Endothelial cell (in vitro differentiated cells): ENCODE data around the gene SPAG9. TPM values are rescaled to one million over a fixed set of nuclear protein-coding genes. Genes with fewer than 3 reads are reported as not detected.

Source experiments
- DNase-seq: peaks from one replicate; pipeline ENCODE4 v3.0.0; 2021; ENCODE audit warnings: low spot score
- H3K27ac Mint-ChIP-seq: one replicate; pipeline ENCODE4 v1.8.0; 2021; ENCODE audit warnings: mixed read lengths, inconsistent platforms; ENCODE audit not compliant: unreplicated experiment
- H3K27me3 Mint-ChIP-seq: one replicate; pipeline ENCODE4 v1.8.0; 2021; ENCODE audit warnings: mild to moderate bottlenecking, moderate library complexity, mixed read lengths, inconsistent platforms; ENCODE audit not compliant: unreplicated experiment
- H3K36me3 Mint-ChIP-seq: one replicate; pipeline ENCODE4 v1.8.0; 2021; ENCODE audit warnings: mild to moderate bottlenecking, low read depth, mixed read lengths, inconsistent platforms; ENCODE audit not compliant: unreplicated experiment
- H3K4me1 Mint-ChIP-seq: one replicate; pipeline ENCODE4 v1.8.0; 2021; ENCODE audit warnings: mild to moderate bottlenecking, mixed read lengths, inconsistent platforms; ENCODE audit not compliant: unreplicated experiment
- H3K4me3 Mint-ChIP-seq: one replicate; pipeline ENCODE4 v1.8.0; 2021; ENCODE audit warnings: mild to moderate bottlenecking, mixed read lengths, inconsistent platforms; ENCODE audit not compliant: unreplicated experiment
- H3K9me3 Mint-ChIP-seq: one replicate; pipeline ENCODE4 v1.8.0; 2021; ENCODE audit warnings: mixed read lengths, inconsistent platforms; ENCODE audit not compliant: unreplicated experiment
- CTCF ChIP-seq: fragments of 200-600 bp; sonication (generic); IDR thresholded peaks from one replicate; pipeline ENCODE4 v1.5.0; 2021; ENCODE audit warnings: antibody characterized with exemption; ENCODE audit not compliant: unreplicated experiment
- total RNA-seq: library from RNA; stranded (reverse); fragmentation: NEBNext Ultra II Directional; extraction: Animal tissue kit (Norgen Biotek cat#: 25700); gene quantifications from one replicate; pipeline ENCODE4 v1.2.1, GENCODE V29; 2021; ENCODE audit not compliant: unreplicated experiment

The SPAG9 gene
- total RNA-seq, 1 donor from 2014 or later, result 107 TPM

GRCh38 chr17:50963139-50963538 lies 157.5 kb downstream of the SPAG9 start:
- H3K4me3 Mint-ChIP-seq, result no peak overlapping the region
- H3K36me3 Mint-ChIP-seq, result peaks cover 22% of the 10 kb centered on the region
- no peaks in the 10 kb centered on the region for H3K4me1 Mint-ChIP-seq
- no peak overlapping the region for H3K27ac Mint-ChIP-seq
- H3K27me3 Mint-ChIP-seq, result no peaks in the 10 kb centered on the region
- TF ChIP-seq CTCF, result no peak
- DNase-seq, result no peak
- no peaks in the 10 kb centered on the region for H3K9me3 Mint-ChIP-seq

GRCh38 chr17:50961282-50962220 lies 159.1 kb downstream of the SPAG9 start:
- Mint-ChIP-seq H3K9me3 (no peaks in the 10 kb centered on the region), H3K27ac (no peak overlapping the region), H3K36me3 (peaks cover 22% of the 10 kb centered on the region), H3K27me3 (no peaks in the 10 kb centered on the region), H3K4me3 (peak overlapping the region; percentile 51), H3K4me1 (no peaks in the 10 kb centered on the region)
- no peak for DNase-seq
- no peak for TF ChIP-seq CTCF

GRCh38 chr17:50959341-50959740 lies 161.3 kb downstream of the SPAG9 start:
- DNase-seq, result no peak
- Mint-ChIP-seq H3K4me1 (peaks cover 12% of the 10 kb centered on the region), H3K27ac (no peak overlapping the region), H3K9me3 (no peaks in the 10 kb centered on the region), H3K4me3 (no peak overlapping the region), H3K27me3 (no peaks in the 10 kb centered on the region), H3K36me3 (peaks cover 8% of the 10 kb centered on the region)
- no peak for TF ChIP-seq CTCF

- TF ChIP-seq CTCF, result no peak
- no peak for DNase-seq
- no peaks in the 10 kb centered on the region for H3K9me3 Mint-ChIP-seq
- H3K27me3 Mint-ChIP-seq, result no peaks in the 10 kb centered on the region
- H3K27ac Mint-ChIP-seq, result no peak overlapping the region
- no peak overlapping the region for H3K4me3 Mint-ChIP-seq
- H3K36me3 Mint-ChIP-seq, result peaks cover 8% of the 10 kb centered on the region
- H3K4me1 Mint-ChIP-seq, result peaks cover 24% of the 10 kb centered on the region
Measured at GRCh38 chr17:50957600-50958575, 162.8 kb downstream of the SPAG9 start.
